ENCODE results near the gene TSPAN3.
A peak's percentile ranks its signal among the peaks of the same experiment; 100 is the strongest.

TSPAN3 gene

GRCh38 chr15:77083381-77084160 lies 12.7 kb upstream of the TSPAN3 start:
- DNase-seq, result peak; percentile 39

GRCh38 chr15:77081971-77082370 lies 11.1 kb upstream of the TSPAN3 start:
- no peak for DNase-seq

GRCh38 chr15:77076323-77076915 lies 5.5 kb upstream of the TSPAN3 start:
- DNase-seq, result no peak

GRCh38 chr15:77075528-77075927 lies 4.6 kb upstream of the TSPAN3 start:
- no peak for DNase-seq

GRCh38 chr15:77074350-77074749 lies 3.4 kb upstream of the TSPAN3 start:
- no peak for DNase-seq

GRCh38 chr15:77071305-77072223 lies 655 bp upstream of the TSPAN3 start:
- DNase-seq, result no peak

- DNase-seq, result no peak
These were observed 772 bp downstream of the TSPAN3 start for GRCh38 chr15:77070180-77070494.

GRCh38 chr15:77069521-77070121 lies 1.3 kb downstream of the TSPAN3 start:
- DNase-seq, result no peak

- DNase-seq, result no peak
These were observed 2.3 kb downstream of the TSPAN3 start for GRCh38 chr15:77068633-77069032.

- DNase-seq, result no peak
These were observed 3.1 kb downstream of the TSPAN3 start for GRCh38 chr15:77067691-77068367.

GRCh38 chr15:77066971-77067690 lies 3.8 kb downstream of the TSPAN3 start:
- DNase-seq, result peak; percentile 41

GRCh38 chr15:77064539-77065308 lies 6.2 kb downstream of the TSPAN3 start:
- no peak for DNase-seq

GRCh38 chr15:77064063-77064462 lies 6.8 kb downstream of the TSPAN3 start:
- DNase-seq, result no peak

GRCh38 chr15:77063249-77063648 lies 7.7 kb downstream of the TSPAN3 start:
- DNase-seq, result no peak

- DNase-seq, result no peak
These were observed 10.4 kb downstream of the TSPAN3 start for GRCh38 chr15:77060546-77060945.

GRCh38 chr15:77059786-77060361 lies 11.0 kb downstream of the TSPAN3 start:
- peak; percentile 19 for DNase-seq

- no peak for DNase-seq
These were observed 12.4 kb downstream of the TSPAN3 start for GRCh38 chr15:77058468-77058867.

- DNase-seq, result no peak
These were observed 13.2 kb downstream of the TSPAN3 start for GRCh38 chr15:77057685-77058084.

GRCh38 chr15:77057072-77057471 lies 13.8 kb downstream of the TSPAN3 start:
- DNase-seq, result no peak

GRCh38 chr15:77053709-77054108 lies 17.2 kb downstream of the TSPAN3 start:
- DNase-seq, result no peak

GRCh38 chr15:77052556-77052955 lies 18.4 kb downstream of the TSPAN3 start:
- no peak for DNase-seq
